Measurements from ENCODE around the gene ZBED1. TPM values are rescaled to one million over a fixed set of nuclear protein-coding genes. Genes with fewer than 3 reads are reported as not detected.

The ZBED1 gene
- total RNA-seq, 1 experiment from 2014 or later = 45.1 TPM

DNA sequence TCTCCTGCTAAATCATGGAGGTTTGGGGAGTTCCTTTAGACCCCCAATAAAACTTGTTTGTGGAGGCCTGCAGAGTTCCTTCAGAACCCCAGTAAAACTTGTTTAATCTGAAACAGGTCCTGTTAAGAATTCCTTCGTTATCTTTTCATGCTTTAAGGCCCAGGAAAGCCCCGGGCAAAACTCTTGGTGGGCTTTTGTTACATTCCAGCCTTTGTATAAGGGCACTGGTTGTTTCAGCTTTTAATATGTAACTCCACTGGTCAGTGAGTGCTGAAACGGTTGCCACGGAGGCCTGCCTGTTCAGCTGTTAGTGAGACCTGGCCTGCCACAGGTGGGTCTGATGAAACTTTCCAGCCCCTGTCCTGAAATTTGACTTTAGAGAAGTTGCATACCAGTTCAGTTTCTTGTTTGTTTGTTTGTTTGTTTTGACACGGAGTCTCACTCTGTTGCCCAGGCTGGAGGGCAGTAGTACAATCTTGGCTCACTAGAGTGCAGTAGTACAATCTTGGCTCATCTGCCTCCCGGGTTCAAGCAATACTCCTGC lies 12.4 kb upstream of the ZBED1 start:
- POLR2A ChIA-PET = no interaction called here
- H3K27ac Mint-ChIP-seq = no peak overlapping the region; the same call in 1 of the 2 replicates

More for the DNA sequence above, 12.4 kb upstream of the ZBED1 start:
- ATAC-seq = no peak
- no peak for TF ChIP-seq ZNF317 (CRISPR knock-in tag; IDR thresholded peaks at IDR 0.05; ENCODE audit: borderline replicate concordance, low read depth)
- TF ChIP-seq, protein P1, sequence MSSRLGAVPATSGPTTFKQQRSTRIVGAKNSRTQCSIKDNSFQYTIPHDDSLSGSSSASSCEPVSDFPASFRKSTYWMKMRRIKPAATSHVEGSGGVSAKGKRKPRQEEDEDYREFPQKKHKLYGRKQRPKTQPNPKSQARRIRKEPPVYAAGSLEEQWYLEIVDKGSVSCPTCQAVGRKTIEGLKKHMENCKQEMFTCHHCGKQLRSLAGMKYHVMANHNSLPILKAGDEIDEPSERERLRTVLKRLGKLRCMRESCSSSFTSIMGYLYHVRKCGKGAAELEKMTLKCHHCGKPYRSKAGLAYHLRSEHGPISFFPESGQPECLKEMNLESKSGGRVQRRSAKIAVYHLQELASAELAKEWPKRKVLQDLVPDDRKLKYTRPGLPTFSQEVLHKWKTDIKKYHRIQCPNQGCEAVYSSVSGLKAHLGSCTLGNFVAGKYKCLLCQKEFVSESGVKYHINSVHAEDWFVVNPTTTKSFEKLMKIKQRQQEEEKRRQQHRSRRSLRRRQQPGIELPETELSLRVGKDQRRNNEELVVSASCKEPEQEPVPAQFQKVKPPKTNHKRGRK (CRISPR knock-in tag; IDR thresholded peaks at IDR 0.05; ENCODE audit: borderline replicate concordance) = no peak
- TF ChIP-seq, protein P2, sequence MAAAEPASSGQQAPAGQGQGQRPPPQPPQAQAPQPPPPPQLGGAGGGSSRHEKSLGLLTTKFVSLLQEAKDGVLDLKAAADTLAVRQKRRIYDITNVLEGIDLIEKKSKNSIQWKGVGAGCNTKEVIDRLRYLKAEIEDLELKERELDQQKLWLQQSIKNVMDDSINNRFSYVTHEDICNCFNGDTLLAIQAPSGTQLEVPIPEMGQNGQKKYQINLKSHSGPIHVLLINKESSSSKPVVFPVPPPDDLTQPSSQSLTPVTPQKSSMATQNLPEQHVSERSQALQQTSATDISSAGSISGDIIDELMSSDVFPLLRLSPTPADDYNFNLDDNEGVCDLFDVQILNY (CRISPR knock-in tag; IDR thresholded peaks at IDR 0.05) = no peak
- TF ChIP-seq, protein P3, sequence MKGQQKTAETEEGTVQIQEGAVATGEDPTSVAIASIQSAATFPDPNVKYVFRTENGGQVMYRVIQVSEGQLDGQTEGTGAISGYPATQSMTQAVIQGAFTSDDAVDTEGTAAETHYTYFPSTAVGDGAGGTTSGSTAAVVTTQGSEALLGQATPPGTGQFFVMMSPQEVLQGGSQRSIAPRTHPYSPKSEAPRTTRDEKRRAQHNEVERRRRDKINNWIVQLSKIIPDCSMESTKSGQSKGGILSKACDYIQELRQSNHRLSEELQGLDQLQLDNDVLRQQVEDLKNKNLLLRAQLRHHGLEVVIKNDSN (CRISPR knock-in tag; IDR thresholded peaks at IDR 0.05) = no peak
- TF ChIP-seq, protein P4, sequence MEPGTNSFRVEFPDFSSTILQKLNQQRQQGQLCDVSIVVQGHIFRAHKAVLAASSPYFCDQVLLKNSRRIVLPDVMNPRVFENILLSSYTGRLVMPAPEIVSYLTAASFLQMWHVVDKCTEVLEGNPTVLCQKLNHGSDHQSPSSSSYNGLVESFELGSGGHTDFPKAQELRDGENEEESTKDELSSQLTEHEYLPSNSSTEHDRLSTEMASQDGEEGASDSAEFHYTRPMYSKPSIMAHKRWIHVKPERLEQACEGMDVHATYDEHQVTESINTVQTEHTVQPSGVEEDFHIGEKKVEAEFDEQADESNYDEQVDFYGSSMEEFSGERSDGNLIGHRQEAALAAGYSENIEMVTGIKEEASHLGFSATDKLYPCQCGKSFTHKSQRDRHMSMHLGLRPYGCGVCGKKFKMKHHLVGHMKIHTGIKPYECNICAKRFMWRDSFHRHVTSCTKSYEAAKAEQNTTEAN (CRISPR knock-in tag; IDR thresholded peaks at IDR 0.05) = no peak
- TF ChIP-seq, protein P5, sequence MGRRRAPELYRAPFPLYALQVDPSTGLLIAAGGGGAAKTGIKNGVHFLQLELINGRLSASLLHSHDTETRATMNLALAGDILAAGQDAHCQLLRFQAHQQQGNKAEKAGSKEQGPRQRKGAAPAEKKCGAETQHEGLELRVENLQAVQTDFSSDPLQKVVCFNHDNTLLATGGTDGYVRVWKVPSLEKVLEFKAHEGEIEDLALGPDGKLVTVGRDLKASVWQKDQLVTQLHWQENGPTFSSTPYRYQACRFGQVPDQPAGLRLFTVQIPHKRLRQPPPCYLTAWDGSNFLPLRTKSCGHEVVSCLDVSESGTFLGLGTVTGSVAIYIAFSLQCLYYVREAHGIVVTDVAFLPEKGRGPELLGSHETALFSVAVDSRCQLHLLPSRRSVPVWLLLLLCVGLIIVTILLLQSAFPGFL (CRISPR knock-in tag; IDR thresholded peaks at IDR 0.05; ENCODE audit: borderline replicate concordance) = no peak
- no peak for TF ChIP-seq CREB1 (CRISPR knock-in tag; IDR thresholded peaks at IDR 0.05)
- TF ChIP-seq, protein P6, sequence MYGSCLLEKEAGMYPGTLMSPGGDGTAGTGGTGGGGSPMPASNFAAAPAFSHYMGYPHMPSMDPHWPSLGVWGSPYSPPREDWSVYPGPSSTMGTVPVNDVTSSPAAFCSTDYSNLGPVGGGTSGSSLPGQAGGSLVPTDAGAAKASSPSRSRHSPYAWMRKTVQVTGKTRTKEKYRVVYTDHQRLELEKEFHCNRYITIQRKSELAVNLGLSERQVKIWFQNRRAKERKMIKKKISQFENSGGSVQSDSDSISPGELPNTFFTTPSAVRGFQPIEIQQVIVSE (CRISPR knock-in tag; IDR thresholded peaks at IDR 0.05; ENCODE audit: borderline replicate concordance) = no peak
- TF ChIP-seq, protein P7, sequence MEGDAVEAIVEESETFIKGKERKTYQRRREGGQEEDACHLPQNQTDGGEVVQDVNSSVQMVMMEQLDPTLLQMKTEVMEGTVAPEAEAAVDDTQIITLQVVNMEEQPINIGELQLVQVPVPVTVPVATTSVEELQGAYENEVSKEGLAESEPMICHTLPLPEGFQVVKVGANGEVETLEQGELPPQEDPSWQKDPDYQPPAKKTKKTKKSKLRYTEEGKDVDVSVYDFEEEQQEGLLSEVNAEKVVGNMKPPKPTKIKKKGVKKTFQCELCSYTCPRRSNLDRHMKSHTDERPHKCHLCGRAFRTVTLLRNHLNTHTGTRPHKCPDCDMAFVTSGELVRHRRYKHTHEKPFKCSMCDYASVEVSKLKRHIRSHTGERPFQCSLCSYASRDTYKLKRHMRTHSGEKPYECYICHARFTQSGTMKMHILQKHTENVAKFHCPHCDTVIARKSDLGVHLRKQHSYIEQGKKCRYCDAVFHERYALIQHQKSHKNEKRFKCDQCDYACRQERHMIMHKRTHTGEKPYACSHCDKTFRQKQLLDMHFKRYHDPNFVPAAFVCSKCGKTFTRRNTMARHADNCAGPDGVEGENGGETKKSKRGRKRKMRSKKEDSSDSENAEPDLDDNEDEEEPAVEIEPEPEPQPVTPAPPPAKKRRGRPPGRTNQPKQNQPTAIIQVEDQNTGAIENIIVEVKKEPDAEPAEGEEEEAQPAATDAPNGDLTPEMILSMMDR (IDR thresholded peaks at IDR 0.05) = no peak
- TF ChIP-seq ZBTB21 (CRISPR knock-in tag; IDR thresholded peaks at IDR 0.05; ENCODE audit: borderline replicate concordance) = no peak
- TF ChIP-seq NR3C1 (CRISPR knock-in tag; conservative IDR thresholded peaks at IDR 0.05; ENCODE audit: low read depth) = no peak
- no peak for TF ChIP-seq ZNF416 (CRISPR knock-in tag; IDR thresholded peaks at IDR 0.05)
- no peak for TF ChIP-seq HMGA2 (CRISPR knock-in tag; IDR thresholded peaks at IDR 0.05)
- no peak for TF ChIP-seq ZNF219 (CRISPR knock-in tag; IDR thresholded peaks at IDR 0.05; ENCODE audit: borderline replicate concordance)
- no peak for TF ChIP-seq ESRRA (CRISPR knock-in tag; IDR thresholded peaks at IDR 0.05; ENCODE audit: borderline replicate concordance)
- TF ChIP-seq, protein P8, sequence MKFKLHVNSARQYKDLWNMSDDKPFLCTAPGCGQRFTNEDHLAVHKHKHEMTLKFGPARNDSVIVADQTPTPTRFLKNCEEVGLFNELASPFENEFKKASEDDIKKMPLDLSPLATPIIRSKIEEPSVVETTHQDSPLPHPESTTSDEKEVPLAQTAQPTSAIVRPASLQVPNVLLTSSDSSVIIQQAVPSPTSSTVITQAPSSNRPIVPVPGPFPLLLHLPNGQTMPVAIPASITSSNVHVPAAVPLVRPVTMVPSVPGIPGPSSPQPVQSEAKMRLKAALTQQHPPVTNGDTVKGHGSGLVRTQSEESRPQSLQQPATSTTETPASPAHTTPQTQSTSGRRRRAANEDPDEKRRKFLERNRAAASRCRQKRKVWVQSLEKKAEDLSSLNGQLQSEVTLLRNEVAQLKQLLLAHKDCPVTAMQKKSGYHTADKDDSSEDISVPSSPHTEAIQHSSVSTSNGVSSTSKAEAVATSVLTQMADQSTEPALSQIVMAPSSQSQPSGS (CRISPR knock-in tag; IDR thresholded peaks at IDR 0.05; ENCODE audit: borderline replicate concordance, low read depth) = no peak
- no peak for TF ChIP-seq RELA (CRISPR knock-in tag; IDR thresholded peaks at IDR 0.05; ENCODE audit: borderline replicate concordance)
- TF ChIP-seq ATF1 (CRISPR knock-in tag; IDR thresholded peaks at IDR 0.05) = no peak
- Mint-ChIP-seq H3K27me3 (ENCODE audit: low read depth) (no peaks in the 10 kb centered on the region), H3K36me3 (no peaks in the 10 kb centered on the region), H3K4me3 (no peak overlapping the region), H3K9me3 (no peaks in the 10 kb centered on the region), H3K4me1 (peaks cover 7% of the 10 kb centered on the region)
- DNase-seq (ENCODE audit: low spot score) = no peak
- CTCF ChIA-PET = no interaction called here
